Heart right ventricle (tissue), 16 donors: ENCODE data around the gene RPL10A. TPM values are rescaled to one million over a fixed set of nuclear protein-coding genes. Genes with fewer than 3 reads are reported as not detected.

Source experiments
- ATAC-seq, 8 donors: fragments of 200-7000 bp; cut with Tn5 transposase; one replicate each; pipeline ENCODE4 v1.9.1; 2020; ENCODE audit warnings: mild to moderate bottlenecking in 8 of 8, moderate library complexity in 8 of 8, moderate number of reproducible peaks in 1 of 8
- DNase-seq, 2 donors: peaks; one replicate each; pipeline ENCODE4 v3.0.0-alpha.2; 2020
- H3K27ac ChIP-seq, 10 donors: fragments of 200-600 bp; sonication (generic) in 2 of 10; one replicate each; pipeline versions ENCODE4 v1.5.0 to v1.8.0; 2020 to 2022; ENCODE audit warnings: mild to moderate bottlenecking in 3 of 10
- H3K27me3 ChIP-seq, 7 donors: fragments of 200-600 bp; one replicate each; pipeline ENCODE4 v1.8.0; 2021 to 2022; ENCODE audit warnings: mild to moderate bottlenecking in 2 of 7
- H3K36me3 ChIP-seq, 9 donors: fragments of 200-600 bp; sonication (generic) in 1 of 9; one replicate each; pipeline versions ENCODE4 v1.5.0 to v1.8.0; 2020 to 2022; ENCODE audit warnings: mild to moderate bottlenecking in 2 of 9
- H3K4me1 ChIP-seq, 9 donors: fragments of 200-600 bp; sonication (generic) in 1 of 9; one replicate each; pipeline versions ENCODE4 v1.5.0 to v1.8.0; 2020 to 2022; ENCODE audit warnings: mild to moderate bottlenecking in 4 of 9
- H3K4me3 ChIP-seq, 10 donors: fragments of 200-600 bp; sonication (generic) in 2 of 10; one replicate each; pipeline versions ENCODE4 v1.5.0 to v1.8.0; 2020 to 2022; ENCODE audit warnings: mild to moderate bottlenecking in 7 of 10, moderate library complexity in 2 of 10
- H3K9me3 ChIP-seq, 11 donors: fragments of 200-600 bp in 10 of 11; sonication (generic) in 2 of 11; one replicate each; pipeline versions ENCODE4 v1.5.0 to v1.8.0; 2013 to 2022; ENCODE audit warnings: mild to moderate bottlenecking in 2 of 11, control low read depth in 1 of 11, moderate library complexity in 1 of 11
- WGBS, 2 donors: extraction: QIAGEN DNeasy Blood & Tissue Kit; methylation state at CpG; one replicate each; pipeline ENCODE4 v1.1.7; 2013; ENCODE audit warnings: inconsistent platforms in 1 of 2; 5-methylcytosine and 5-hydroxymethylcytosine counted together
- intact Hi-C, 10 donors: fragments of 100-400 bp; cut with DNase I; formaldehyde crosslinking; loops; one replicate each; pipeline versions ENCODE4 v1.11.1 to v1.14.2; 2022
- polyA plus RNA-seq, 2 donors: library from polyadenylated mRNA; stranded (reverse); fragments of 200-250 nt; gene quantifications; one replicate each; pipeline ENCODE4 v1.2.3, GENCODE V29; 2013
- total RNA-seq, 10 donors: library from RNA; stranded (reverse); fragmentation: NEBNext Ultra II Directional in 3 of 10; extraction: Animal tissue kit (Norgen Biotek cat#: 25700) in 3 of 10; gene quantifications; one replicate each; pipeline versions ENCODE4 v1.2.1 to v1.2.4, GENCODE V29; 2021 to 2023
- TF ChIP-seq, protein P1 (sequence below), 9 donors: fragments of 200-600 bp; sonication (generic) in 2 of 9; IDR thresholded peaks; one replicate each; pipeline versions ENCODE4 v1.5.0 to v1.8.0; 2021 to 2022; ENCODE audit warnings: antibody characterized with exemption in 9 of 9, mild to moderate bottlenecking in 5 of 9, moderate library complexity in 1 of 9
- donor health status: Arrhythmogenic right ventricular cardiomyopathy.
- donor health status: ischemic (EF 13 %, LVEDD 7.1; RV severe dilation, severe dysfunction).
- donor health status: healthy with polysubstance abuse.
- donor health status: DM: no; HTN: yes; CAD: no.
- donor health status: DM: no; HTN: no; CAD: no.
- donor health status: ischemic (EF 25% LVEDD 6.9; RV normal size, moderate dysfunction).
- donor health status: ischemic (EF 25% LVEDD 5.7; RV mildly dilated, moderate dysfunction).
- donor health status: healthy.
- donor health status: DM: yes; HTN: yes; CAD: no.
- donor health status: Ischemic cardiomyopathy.
- donor health status: ischemic (EF 35%, LVEDD 5.7; RV mildly dilated, moderate dysfunction).
- donor health status: nonischemic (EF 11% LVEDD 7.7; RV severe dilation, severe dysfunction).
- donor health status: DM: yes; HTN: yes; CAD: no.
- donor health status: PGD.
- donor health status: ischemic (EF 29% LVEDD 5.4; RV normal size, mild dysfunction).
- donor health status: nonischemic (EF 23%, LVEDD 6.1; RV moderate dilation, normal function).

RPL10A gene
- total and polyA plus RNA-seq, 12 donors: 231 to 1,620 (median 529) TPM

GRCh38 chr6:35473075-35473849 is 5.1 kb downstream of the RPL10A start:
- H3K9me3 ChIP-seq: no peaks in the 10 kb centered on the region
- DNase-seq (no peak), ATAC-seq (no peak)
- no peak overlapping the region for H3K27ac ChIP-seq
- WGBS, 2 donors: 88% methylated on average over 9 of the region's 9 CpGs
- no peak overlapping the region for H3K4me3 ChIP-seq
- H3K36me3 ChIP-seq: peaks cover 0 to 86% (median 42%) of the 10 kb centered on the region in 9 donors
- peaks cover 4 to 39% (median 33%) of the 10 kb centered on the region in 9 donors for H3K4me1 ChIP-seq
- no peaks in the 10 kb centered on the region for H3K27me3 ChIP-seq
- intact Hi-C loops: no loop called here
- TF ChIP-seq, protein P1, sequence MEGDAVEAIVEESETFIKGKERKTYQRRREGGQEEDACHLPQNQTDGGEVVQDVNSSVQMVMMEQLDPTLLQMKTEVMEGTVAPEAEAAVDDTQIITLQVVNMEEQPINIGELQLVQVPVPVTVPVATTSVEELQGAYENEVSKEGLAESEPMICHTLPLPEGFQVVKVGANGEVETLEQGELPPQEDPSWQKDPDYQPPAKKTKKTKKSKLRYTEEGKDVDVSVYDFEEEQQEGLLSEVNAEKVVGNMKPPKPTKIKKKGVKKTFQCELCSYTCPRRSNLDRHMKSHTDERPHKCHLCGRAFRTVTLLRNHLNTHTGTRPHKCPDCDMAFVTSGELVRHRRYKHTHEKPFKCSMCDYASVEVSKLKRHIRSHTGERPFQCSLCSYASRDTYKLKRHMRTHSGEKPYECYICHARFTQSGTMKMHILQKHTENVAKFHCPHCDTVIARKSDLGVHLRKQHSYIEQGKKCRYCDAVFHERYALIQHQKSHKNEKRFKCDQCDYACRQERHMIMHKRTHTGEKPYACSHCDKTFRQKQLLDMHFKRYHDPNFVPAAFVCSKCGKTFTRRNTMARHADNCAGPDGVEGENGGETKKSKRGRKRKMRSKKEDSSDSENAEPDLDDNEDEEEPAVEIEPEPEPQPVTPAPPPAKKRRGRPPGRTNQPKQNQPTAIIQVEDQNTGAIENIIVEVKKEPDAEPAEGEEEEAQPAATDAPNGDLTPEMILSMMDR (IDR thresholded peaks at IDR 0.05): no peak

GRCh38 chr6:35473850-35474130 is 5.6 kb downstream of the RPL10A start:
- TF ChIP-seq, protein P1 (IDR thresholded peaks at IDR 0.05): no peak
- DNase-seq (no peak), ATAC-seq (no peak)
- no peak overlapping the region for H3K4me3 ChIP-seq
- H3K27me3 ChIP-seq: no peaks in the 10 kb centered on the region
- H3K4me1 ChIP-seq: peaks cover 4 to 38% (median 32%) of the 10 kb centered on the region in 9 donors
- H3K36me3 ChIP-seq: peaks cover 0 to 91% (median 45%) of the 10 kb centered on the region in 9 donors
- no peaks in the 10 kb centered on the region for H3K9me3 ChIP-seq
- H3K27ac ChIP-seq: no peak overlapping the region
- intact Hi-C loops: no loop called here

- no peak for DNase-seq
- H3K4me3 ChIP-seq: no peak overlapping the region
- intact Hi-C loops: no loop called here
- no peak overlapping the region for H3K27ac ChIP-seq
- H3K27me3 ChIP-seq: no peaks in the 10 kb centered on the region
- H3K4me1 ChIP-seq: peaks cover 3 to 32% (median 27%) of the 10 kb centered on the region in 9 donors
- 89 to 90% methylated on average over 14 of the region's 14 CpGs for WGBS, 2 donors
- ATAC-seq: peak in 4 of 8 donors; percentile 3 to 29 (median 10)
- H3K9me3 ChIP-seq: no peaks in the 10 kb centered on the region
- peaks cover 0 to 96% (median 45%) of the 10 kb centered on the region in 9 donors for H3K36me3 ChIP-seq
- TF ChIP-seq, protein P1 (IDR thresholded peaks at IDR 0.05): no peak
These were observed 6.1 kb downstream of the RPL10A start for GRCh38 chr6:35474131-35474941.

GRCh38 chr6:35474942-35475570 is 6.9 kb downstream of the RPL10A start:
- no peak for DNase-seq
- no peak for ATAC-seq
- Histone ChIP-seq H3K4me1 (peaks cover 0 to 25% (median 19%) of the 10 kb centered on the region in 9 donors), H3K36me3 (peaks cover 0 to 96% (median 45%) of the 10 kb centered on the region in 9 donors), H3K27me3 (no peaks in the 10 kb centered on the region), H3K9me3 (no peaks in the 10 kb centered on the region), H3K27ac (no peak overlapping the region), H3K4me3 (no peak overlapping the region)
- intact Hi-C loops: no loop called here
- TF ChIP-seq, protein P1 (IDR thresholded peaks at IDR 0.05): no peak
- WGBS, 2 donors: 91 to 93% methylated on average over 20 of the region's 20 CpGs
